ENCODE measurements around the gene SMOC2. TPM values are rescaled to one million over a fixed set of nuclear protein-coding genes. Genes with fewer than 3 reads are reported as not detected.

The SMOC2 gene
- total and polyA plus RNA-seq, 2 of the 13 experiments (the other 11 are each of a cell fraction or from before 2014, with no cell fraction given): not detected

DNA sequence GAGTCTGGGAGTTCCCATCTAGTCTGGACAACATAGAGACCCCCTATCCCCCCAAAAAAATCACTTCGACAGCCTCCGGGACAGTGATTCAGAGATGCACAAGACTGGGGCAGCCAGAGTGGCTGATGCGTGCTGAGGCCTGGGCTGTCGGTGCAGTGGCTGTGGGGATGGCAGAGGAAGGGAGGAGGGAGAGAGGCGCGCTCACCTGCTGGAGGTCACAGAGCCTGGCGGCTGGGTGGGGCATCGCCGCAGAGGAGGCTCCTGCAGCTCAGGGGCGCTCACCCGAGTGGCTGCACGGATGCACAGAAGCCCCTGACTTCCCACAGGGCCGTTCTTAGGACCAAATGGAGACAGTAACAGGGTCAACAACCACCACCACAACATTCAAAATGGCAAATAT lies 182.8 kb downstream of the SMOC2 start:
- BruUV-seq (replicated peaks): no TSS peak
- no peaks in the 10 kb centered on the region for H3K79me2 ChIP-seq (ENCODE audit: insufficient read depth, low read length)
- no peak overlapping the region for H3K27ac ChIP-seq (ENCODE audit: extremely low read length, insufficient read depth, low read length)
- no peaks in the 10 kb centered on the region for H4K20me1 ChIP-seq (ENCODE audit: insufficient read depth, low read length)
- intact Hi-C loops (cut with micrococcal nuclease; ENCODE audit: unreplicated experiment): no loop called here
- H3K4me1 ChIP-seq (ENCODE audit: insufficient read depth, low read length): no peaks in the 10 kb centered on the region
- FAIRE-seq: no peak
- peaks cover 5% of the 10 kb centered on the region; the same call in 1 of the 2 replicates for H3K9me3 ChIP-seq (ENCODE audit: low read length)
- POLR2A ChIA-PET: no interaction called here
- DNase-seq (ENCODE audit: low spot score): no peak
- ATAC-seq: no peak; the same call in 2 of the 3 replicates
- H3K36me3 ChIP-seq (replicated peaks in 1 of 2; ENCODE audit: control insufficient read depth in 1 of 2, insufficient read depth in 2 of 2, low read length in 2 of 2): no peaks in the 10 kb centered on the region
- TF ChIP-seq ZNF737 (CRISPR knock-in tag; IDR thresholded peaks at IDR 0.05; ENCODE audit: borderline replicate concordance) (no peak), TEAD3 (CRISPR knock-in tag; optimal IDR thresholded peaks at IDR 0.05; ENCODE audit: borderline replicate concordance) (no peak), ZNF484 (CRISPR knock-in tag; IDR thresholded peaks at IDR 0.05; ENCODE audit: borderline replicate concordance, low read depth) (no peak), TARDBP (CRISPR knock-in tag; IDR thresholded peaks at IDR 0.05) (no peak), PCBP1 (IDR thresholded peaks at IDR 0.05; ENCODE audit: borderline replicate concordance, low read depth, low read length) (no peak), PITX1 (CRISPR knock-in tag; IDR thresholded peaks at IDR 0.05) (no peak), CEBPB (IDR thresholded peaks at IDR 0.05; ENCODE audit: borderline replicate concordance, low read depth, low read length) (no peak), ZBTB7A (CRISPR knock-in tag; IDR thresholded peaks at IDR 0.05) (no peak), MEF2D (CRISPR knock-in tag; IDR thresholded peaks at IDR 0.05) (no peak), RELA (CRISPR knock-in tag; IDR thresholded peaks at IDR 0.05) (no peak), TIGD3 (CRISPR knock-in tag; IDR thresholded peaks at IDR 0.05; ENCODE audit: borderline replicate concordance) (no peak), ATF4 (CRISPR knock-in tag; IDR thresholded peaks at IDR 0.05) (no peak), HNRNPUL1 (IDR thresholded peaks at IDR 0.05; ENCODE audit: low read depth, low read length) (no peak)
- H3K27me3 ChIP-seq (ENCODE audit: control insufficient read depth in 1 of 2, insufficient read depth in 2 of 2, low read length in 2 of 2): peaks cover 1 to 42% of the 10 kb centered on the region in 2 experiments
- in situ Hi-C loops (cut with HindIII; ENCODE audit: extremely low pct_ligation_motif_present, low pct_unique_long_range_greater_than_20kb): no loop called here
- H3K9ac ChIP-seq (ENCODE audit: insufficient read depth, low read depth, low read length): no peak overlapping the region
- CTCF ChIA-PET (ENCODE audit: low intra/inter-chr PET ratio, low total read pairs): no interaction called here
- no peak overlapping the region for H2AFZ ChIP-seq (ENCODE audit: low read length)
- no peak overlapping the region for H3K4me3 ChIP-seq (replicated peaks in 1 of 3; ENCODE audit: insufficient read depth in 1 of 3, low read depth in 2 of 3, low read length in 3 of 3)
- 40% methylated on average over 12 of the region's 13 CpGs for WGBS (ENCODE audit: low lambda C conversion rate)
- H3K4me2 ChIP-seq (ENCODE audit: low read depth, low read length): no peak overlapping the region

Measured in HepG2 (cell line).